ENCODE measurements around the gene TLK1. TPM values are rescaled to one million over a fixed set of nuclear protein-coding genes. Genes with fewer than 3 reads are reported as not detected.

The TLK1 gene
- total and polyA plus RNA-seq, 2 of the 4 experiments (the other 2 are of a cell fraction), result 7.3 to 12.5 TPM

DNA sequence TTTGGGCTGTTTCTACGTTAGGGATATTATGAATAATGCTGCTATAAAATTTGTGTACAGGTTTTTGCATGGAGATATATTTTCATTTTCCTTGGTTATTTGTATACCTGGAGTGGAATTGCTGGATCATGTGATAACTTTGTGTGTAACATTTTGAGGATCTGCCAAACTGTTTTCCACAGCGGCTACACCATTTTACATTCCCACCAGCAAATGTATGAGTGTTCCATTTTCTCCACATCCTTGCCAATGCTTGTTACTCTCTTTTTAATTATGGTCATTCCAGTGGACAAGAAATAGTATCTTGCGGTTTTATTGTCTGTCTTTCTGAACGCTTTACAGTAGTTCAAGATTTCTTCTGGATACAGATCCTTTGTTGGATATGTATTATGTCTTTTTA lies 218.1 kb downstream of the TLK1 start:
- Histone ChIP-seq H4K8ac (ENCODE audit: low read depth in 2 of 2, low read length in 2 of 2) (no peak overlapping the region), H2AK5ac (ENCODE audit: low read depth, low read length) (no peak overlapping the region), H3K18ac (ENCODE audit: low read depth, low read length) (no peak overlapping the region), H3K4me1 (ENCODE audit: control insufficient read depth, insufficient read depth, low read length) (peaks cover 2% of the 10 kb centered on the region; the same call in 1 of the 2 replicates), H2AK9ac (replicated peaks; ENCODE audit: low read depth, low read length, poor library complexity) (no peak overlapping the region), H3K9me1 (ENCODE audit: insufficient read depth, low read length) (peaks cover 3% of the 10 kb centered on the region), H2BK120ac (ENCODE audit: low read depth, low read length) (no peak overlapping the region), H3K4me3 (ENCODE audit: insufficient read depth, low read depth, low read length) (no peak overlapping the region), H3K14ac (replicated peaks; ENCODE audit: low read depth, low read length) (no peak overlapping the region), H3K4ac (ENCODE audit: low read depth, low read length) (no peak overlapping the region), H3K56ac (ENCODE audit: extremely low read depth, insufficient read depth, low read length) (no peak overlapping the region), H4K20me1 (ENCODE audit: insufficient read depth, low read length) (peaks cover 98% of the 10 kb centered on the region), H3K36me3 (ENCODE audit: control insufficient read depth, insufficient read depth, low read length) (0 out of 2 replicates have a peak, but pooled peaks cover 4% of the 10 kb centered on the region), H2BK20ac (ENCODE audit: low read depth, low read length) (no peak overlapping the region), H4K91ac (ENCODE audit: insufficient read depth, low read depth, low read length) (no peak overlapping the region), H2BK5ac (ENCODE audit: low read depth, low read length, poor library complexity, severe bottlenecking) (no peak overlapping the region), H3K27ac (ENCODE audit: insufficient read depth, low read length) (no peak overlapping the region), H4K5ac (ENCODE audit: low read depth, low read length) (no peak overlapping the region), H2AFZ (replicated peaks; ENCODE audit: low read length, poor library complexity) (no peak overlapping the region), H3K23ac (ENCODE audit: low read depth, low read length) (no peak overlapping the region), H3K9me3 (ENCODE audit: control insufficient read depth, insufficient read depth, low read length) (no peaks in the 10 kb centered on the region), H3K9ac (ENCODE audit: low read depth, low read length) (no peak overlapping the region), H2BK15ac (ENCODE audit: low read depth, low read length) (no peak overlapping the region), H3K4me2 (ENCODE audit: low read depth, low read length) (no peak overlapping the region), H3K27me3 (ENCODE audit: control insufficient read depth, insufficient read depth, low read length) (no peaks in the 10 kb centered on the region), H3K79me1 (ENCODE audit: low read depth in 1 of 2, low read length in 2 of 2) (peaks cover 0 to 47% of the 10 kb centered on the region in 2 experiments; a peak in 3 of 4 replicates)
- POLR2A ChIA-PET (ENCODE audit: unreplicated experiment), result no interaction called here
- dilution Hi-C loops (cut with HindIII; ENCODE audit: low sequenced_read_pairs, unreplicated experiment) (no loop called here), in situ Hi-C loops (cut with MboI; ENCODE audit: low sequenced_read_pairs) (loop anchor here (25.0 kb wide), 1 partner anchor 1130 kb away; the partner anchor contains the start of gene METTL5), intact Hi-C loops (cut with micrococcal nuclease) (no loop called here)
- BruUV-seq (replicated peaks), result no TSS peak
- TF ChIP-seq CEBPB (IDR thresholded peaks at IDR 0.05; ENCODE audit: low read depth, low read length), result no peak
- TF ChIP-seq RAD21 (IDR thresholded peaks at IDR 0.05; ENCODE audit: low read length), result no peak
- no peak for TF ChIP-seq POLR2A (IDR thresholded peaks at IDR 0.05; ENCODE audit: low read depth, low read length)
- TF ChIP-seq MXI1 (IDR thresholded peaks at IDR 0.05; ENCODE audit: borderline replicate concordance, low read depth, low read length), result no peak
- TF ChIP-seq, protein P1, sequence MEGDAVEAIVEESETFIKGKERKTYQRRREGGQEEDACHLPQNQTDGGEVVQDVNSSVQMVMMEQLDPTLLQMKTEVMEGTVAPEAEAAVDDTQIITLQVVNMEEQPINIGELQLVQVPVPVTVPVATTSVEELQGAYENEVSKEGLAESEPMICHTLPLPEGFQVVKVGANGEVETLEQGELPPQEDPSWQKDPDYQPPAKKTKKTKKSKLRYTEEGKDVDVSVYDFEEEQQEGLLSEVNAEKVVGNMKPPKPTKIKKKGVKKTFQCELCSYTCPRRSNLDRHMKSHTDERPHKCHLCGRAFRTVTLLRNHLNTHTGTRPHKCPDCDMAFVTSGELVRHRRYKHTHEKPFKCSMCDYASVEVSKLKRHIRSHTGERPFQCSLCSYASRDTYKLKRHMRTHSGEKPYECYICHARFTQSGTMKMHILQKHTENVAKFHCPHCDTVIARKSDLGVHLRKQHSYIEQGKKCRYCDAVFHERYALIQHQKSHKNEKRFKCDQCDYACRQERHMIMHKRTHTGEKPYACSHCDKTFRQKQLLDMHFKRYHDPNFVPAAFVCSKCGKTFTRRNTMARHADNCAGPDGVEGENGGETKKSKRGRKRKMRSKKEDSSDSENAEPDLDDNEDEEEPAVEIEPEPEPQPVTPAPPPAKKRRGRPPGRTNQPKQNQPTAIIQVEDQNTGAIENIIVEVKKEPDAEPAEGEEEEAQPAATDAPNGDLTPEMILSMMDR (conservative IDR thresholded peaks at IDR 0.05; ENCODE audit: low read depth, low read length), result no peak
- TF ChIP-seq RCOR1 (IDR thresholded peaks at IDR 0.05; ENCODE audit: insufficient replicate concordance, low read length), result no peak
- TF ChIP-seq, protein P2, sequence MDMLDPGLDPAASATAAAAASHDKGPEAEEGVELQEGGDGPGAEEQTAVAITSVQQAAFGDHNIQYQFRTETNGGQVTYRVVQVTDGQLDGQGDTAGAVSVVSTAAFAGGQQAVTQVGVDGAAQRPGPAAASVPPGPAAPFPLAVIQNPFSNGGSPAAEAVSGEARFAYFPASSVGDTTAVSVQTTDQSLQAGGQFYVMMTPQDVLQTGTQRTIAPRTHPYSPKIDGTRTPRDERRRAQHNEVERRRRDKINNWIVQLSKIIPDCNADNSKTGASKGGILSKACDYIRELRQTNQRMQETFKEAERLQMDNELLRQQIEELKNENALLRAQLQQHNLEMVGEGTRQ (IDR thresholded peaks at IDR 0.05; ENCODE audit: low read depth, low read length), result no peak
- TF ChIP-seq CHD1 (IDR thresholded peaks at IDR 0.05; ENCODE audit: low read depth, low read length), result no peak
- no peak for TF ChIP-seq MAZ (IDR thresholded peaks at IDR 0.05; ENCODE audit: borderline replicate concordance, low read depth, low read length)
- TF ChIP-seq RFX5 (IDR thresholded peaks at IDR 0.05; ENCODE audit: low read depth, low read length), result no peak
- TF ChIP-seq SMC3 (IDR thresholded peaks at IDR 0.05; ENCODE audit: low read depth, low read length), result no peak
- TF ChIP-seq BHLHE40 (IDR thresholded peaks at IDR 0.05; ENCODE audit: low read depth, low read length), result no peak
- TF ChIP-seq, protein P3, sequence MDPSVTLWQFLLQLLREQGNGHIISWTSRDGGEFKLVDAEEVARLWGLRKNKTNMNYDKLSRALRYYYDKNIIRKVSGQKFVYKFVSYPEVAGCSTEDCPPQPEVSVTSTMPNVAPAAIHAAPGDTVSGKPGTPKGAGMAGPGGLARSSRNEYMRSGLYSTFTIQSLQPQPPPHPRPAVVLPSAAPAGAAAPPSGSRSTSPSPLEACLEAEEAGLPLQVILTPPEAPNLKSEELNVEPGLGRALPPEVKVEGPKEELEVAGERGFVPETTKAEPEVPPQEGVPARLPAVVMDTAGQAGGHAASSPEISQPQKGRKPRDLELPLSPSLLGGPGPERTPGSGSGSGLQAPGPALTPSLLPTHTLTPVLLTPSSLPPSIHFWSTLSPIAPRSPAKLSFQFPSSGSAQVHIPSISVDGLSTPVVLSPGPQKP (IDR thresholded peaks at IDR 0.05; ENCODE audit: borderline replicate concordance, low read depth, low read length), result no peak
- no peak for TF ChIP-seq MAFK (IDR thresholded peaks at IDR 0.05; ENCODE audit: low read depth, low read length)
- no peak for TF ChIP-seq FOS (IDR thresholded peaks at IDR 0.05; ENCODE audit: low read depth, low read length)
- no peak for DNase-seq
- CTCF ChIA-PET, result no interaction called here
- no peak for ATAC-seq (ENCODE audit: low read depth)
- WGBS, 2 experiments (ENCODE audit: extremely low coverage in 2 of 2, insufficient read length in 1 of 2), result no CpG with 5 or more reads among the region's 4 CpGs
